ENCODE results near the gene GALNT7.
"Not testable (repeated sequence)": the region's sequence is repeated elsewhere in the genome, so short reads cannot be mapped to it uniquely, and the experiment has no call there.

GALNT7 gene

DNA sequence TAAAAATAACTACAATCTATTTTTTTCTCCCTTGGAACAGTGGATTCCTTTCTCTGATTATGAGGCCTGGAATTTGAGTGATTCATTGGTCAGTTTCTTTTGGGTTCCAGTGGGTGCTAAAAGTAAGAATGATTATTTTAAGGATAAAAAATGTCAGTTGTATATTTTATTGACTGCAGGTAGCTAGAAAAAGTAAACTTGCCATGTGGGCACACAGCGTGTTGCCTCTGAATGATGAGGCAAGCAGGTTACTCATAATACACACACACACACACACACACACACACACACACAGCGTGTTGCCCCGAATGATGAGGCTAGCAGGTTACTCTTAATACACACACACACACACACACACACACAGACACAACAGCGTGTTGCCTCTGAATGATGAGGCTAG, 13.8 kb downstream of the GALNT7 start:
- no peak overlapping the region for H3K4me3 ChIP-seq (ENCODE audit: insufficient read depth, low read length, poor library complexity, severe bottlenecking)
- no peaks in the 10 kb centered on the region for H3K27me3 ChIP-seq (ENCODE audit: low read length)
- H3K79me2 ChIP-seq (ENCODE audit: insufficient read depth, low read length) = peaks cover 22% of the 10 kb centered on the region
- H3F3A ChIP-seq (ENCODE audit: insufficient read depth) = no peaks in the 10 kb centered on the region
- H4K20me1 ChIP-seq (ENCODE audit: low read depth, low read length) = peaks cover 20% of the 10 kb centered on the region
- no peaks in the 10 kb centered on the region for H3K36me3 ChIP-seq (ENCODE audit: low read length)
- H3K9ac ChIP-seq (ENCODE audit: low read length) = no peak overlapping the region
- TF ChIP-seq CTCF (IDR thresholded peaks at IDR 0.05; ENCODE audit: insufficient read depth, low read length, poor library complexity, severe bottlenecking) (no peak), EZH2phosphoT487 (conservative IDR thresholded peaks at IDR 0.05; ENCODE audit: low read length) (no peak)
- H3K4me2 ChIP-seq (ENCODE audit: low read depth, low read length, poor library complexity, severe bottlenecking) = no peak overlapping the region
- H3K9me3 ChIP-seq (ENCODE audit: insufficient read depth, low read length) = no peaks in the 10 kb centered on the region
- H2AFZ ChIP-seq (ENCODE audit: low read depth, low read length, severe bottlenecking) = no peak overlapping the region
- H3K27ac ChIP-seq (ENCODE audit: low read depth, low read length) = no peak overlapping the region
- no peaks in the 10 kb centered on the region for H3K9me2 ChIP-seq (replicated peaks; ENCODE audit: insufficient read depth, low read length)

- not testable (repeated sequence) for H3K27ac ChIP-seq (ENCODE audit: low read depth, low read length); H3K9ac ChIP-seq (ENCODE audit: low read length); H3K36me3 ChIP-seq (ENCODE audit: low read length); H3K27me3 ChIP-seq (ENCODE audit: low read length); H2AFZ ChIP-seq (ENCODE audit: low read depth, low read length, severe bottlenecking); H3K4me2 ChIP-seq (ENCODE audit: low read depth, low read length, poor library complexity, severe bottlenecking); H3K9me3 ChIP-seq (ENCODE audit: insufficient read depth, low read length); H3K9me2 ChIP-seq (replicated peaks; ENCODE audit: insufficient read depth, low read length); H3F3A ChIP-seq (ENCODE audit: insufficient read depth); H3K4me3 ChIP-seq (ENCODE audit: insufficient read depth, low read length, poor library complexity, severe bottlenecking)
- peaks cover 17% of the 10 kb centered on the region for H4K20me1 ChIP-seq (ENCODE audit: low read depth, low read length)
- H3K79me2 ChIP-seq (ENCODE audit: insufficient read depth, low read length) = peaks cover 15% of the 10 kb centered on the region
Observed at GRCh38 chr4:173183659-173184247, 15.1 kb downstream of the GALNT7 start.

GRCh38 chr4:173185847-173186510, 17.4 kb downstream of the GALNT7 start:
- Histone ChIP-seq H3K27me3 (ENCODE audit: low read length) (no peaks in the 10 kb centered on the region), H3K9me2 (replicated peaks; ENCODE audit: insufficient read depth, low read length) (no peaks in the 10 kb centered on the region), H3K4me3 (ENCODE audit: insufficient read depth, low read length, poor library complexity, severe bottlenecking) (no peak overlapping the region), H3K9ac (ENCODE audit: low read length) (no peak overlapping the region), H3F3A (ENCODE audit: insufficient read depth) (no peaks in the 10 kb centered on the region), H2AFZ (ENCODE audit: low read depth, low read length, severe bottlenecking) (no peak overlapping the region), H3K79me2 (ENCODE audit: insufficient read depth, low read length) (peaks cover 14% of the 10 kb centered on the region), H3K4me2 (ENCODE audit: low read depth, low read length, poor library complexity, severe bottlenecking) (no peak overlapping the region), H3K9me3 (ENCODE audit: insufficient read depth, low read length) (no peaks in the 10 kb centered on the region), H4K20me1 (ENCODE audit: low read depth, low read length) (peaks cover 9% of the 10 kb centered on the region; the same call in 1 of the 2 replicates), H3K36me3 (ENCODE audit: low read length) (no peaks in the 10 kb centered on the region), H3K27ac (ENCODE audit: low read depth, low read length) (no peak overlapping the region)
- TF ChIP-seq CTCF (IDR thresholded peaks at IDR 0.05; ENCODE audit: insufficient read depth, low read length, poor library complexity, severe bottlenecking) = no peak
- TF ChIP-seq EZH2phosphoT487 (conservative IDR thresholded peaks at IDR 0.05; ENCODE audit: low read length) = no peak

- no peak overlapping the region for H3K4me2 ChIP-seq (ENCODE audit: low read depth, low read length, poor library complexity, severe bottlenecking)
Observed at GRCh38 chr4:173187732-173188131, 19.1 kb downstream of the GALNT7 start.

More at GRCh38 chr4:173187732-173188131, 19.1 kb downstream of the GALNT7 start:
- Histone ChIP-seq H3K9me3 (ENCODE audit: insufficient read depth, low read length) (no peaks in the 10 kb centered on the region), H3K36me3 (ENCODE audit: low read length) (no peaks in the 10 kb centered on the region), H3K79me2 (ENCODE audit: insufficient read depth, low read length) (peaks cover 17% of the 10 kb centered on the region), H3K9ac (ENCODE audit: low read length) (no peak overlapping the region), H3K9me2 (replicated peaks; ENCODE audit: insufficient read depth, low read length) (no peaks in the 10 kb centered on the region), H3F3A (ENCODE audit: insufficient read depth) (no peaks in the 10 kb centered on the region), H4K20me1 (ENCODE audit: low read depth, low read length) (peaks cover 13% of the 10 kb centered on the region), H3K4me3 (ENCODE audit: insufficient read depth, low read length, poor library complexity, severe bottlenecking) (no peak overlapping the region), H3K27ac (ENCODE audit: low read depth, low read length) (no peak overlapping the region), H2AFZ (ENCODE audit: low read depth, low read length, severe bottlenecking) (no peak overlapping the region), H3K27me3 (ENCODE audit: low read length) (no peaks in the 10 kb centered on the region)
- TF ChIP-seq CTCF (IDR thresholded peaks at IDR 0.05; ENCODE audit: insufficient read depth, low read length, poor library complexity, severe bottlenecking) = no peak

Data from SU-DHL-6 (cell line).